Astrocyte of the cerebellum (primary cell): ENCODE measurements around the gene SLC66A2.

Source experiments
- DNase-seq: peaks from one replicate; pipeline ENCODE4 v3.0.0-alpha.2; 2011; ENCODE audit warnings: low read depth
- H3K4me3 ChIP-seq: 2 replicates; pipeline ENCODE4 v1.5.1; 2011; ENCODE audit warnings: mild to moderate bottlenecking, low read depth, low read length, moderate library complexity
- in situ Hi-C: cut with HindIII; loops from 2 replicates; pipeline ENCODE4 v1.10.0; 2017; ENCODE audit warnings: low sequenced_read_pairs
- TF ChIP-seq, protein P1 (sequence below): IDR thresholded peaks from 2 replicates; pipeline ENCODE4 v1.5.1; 2012; ENCODE audit warnings: low read length, low read depth, moderate library complexity, mild to moderate bottlenecking; ENCODE audit errors: missing control alignments

SLC66A2 gene

GRCh38 chr18:79876497-79876896 lies 75.0 kb downstream of the SLC66A2 start:
- in situ Hi-C loops: loop anchor here (5.0 kb wide), 1 partner anchor 49 kb away; no protein-coding TSS in a partner anchor
- H3K4me3 ChIP-seq: no peak overlapping the region
- DNase-seq: no peak
- TF ChIP-seq, protein P1, sequence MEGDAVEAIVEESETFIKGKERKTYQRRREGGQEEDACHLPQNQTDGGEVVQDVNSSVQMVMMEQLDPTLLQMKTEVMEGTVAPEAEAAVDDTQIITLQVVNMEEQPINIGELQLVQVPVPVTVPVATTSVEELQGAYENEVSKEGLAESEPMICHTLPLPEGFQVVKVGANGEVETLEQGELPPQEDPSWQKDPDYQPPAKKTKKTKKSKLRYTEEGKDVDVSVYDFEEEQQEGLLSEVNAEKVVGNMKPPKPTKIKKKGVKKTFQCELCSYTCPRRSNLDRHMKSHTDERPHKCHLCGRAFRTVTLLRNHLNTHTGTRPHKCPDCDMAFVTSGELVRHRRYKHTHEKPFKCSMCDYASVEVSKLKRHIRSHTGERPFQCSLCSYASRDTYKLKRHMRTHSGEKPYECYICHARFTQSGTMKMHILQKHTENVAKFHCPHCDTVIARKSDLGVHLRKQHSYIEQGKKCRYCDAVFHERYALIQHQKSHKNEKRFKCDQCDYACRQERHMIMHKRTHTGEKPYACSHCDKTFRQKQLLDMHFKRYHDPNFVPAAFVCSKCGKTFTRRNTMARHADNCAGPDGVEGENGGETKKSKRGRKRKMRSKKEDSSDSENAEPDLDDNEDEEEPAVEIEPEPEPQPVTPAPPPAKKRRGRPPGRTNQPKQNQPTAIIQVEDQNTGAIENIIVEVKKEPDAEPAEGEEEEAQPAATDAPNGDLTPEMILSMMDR: no peak

DNA sequence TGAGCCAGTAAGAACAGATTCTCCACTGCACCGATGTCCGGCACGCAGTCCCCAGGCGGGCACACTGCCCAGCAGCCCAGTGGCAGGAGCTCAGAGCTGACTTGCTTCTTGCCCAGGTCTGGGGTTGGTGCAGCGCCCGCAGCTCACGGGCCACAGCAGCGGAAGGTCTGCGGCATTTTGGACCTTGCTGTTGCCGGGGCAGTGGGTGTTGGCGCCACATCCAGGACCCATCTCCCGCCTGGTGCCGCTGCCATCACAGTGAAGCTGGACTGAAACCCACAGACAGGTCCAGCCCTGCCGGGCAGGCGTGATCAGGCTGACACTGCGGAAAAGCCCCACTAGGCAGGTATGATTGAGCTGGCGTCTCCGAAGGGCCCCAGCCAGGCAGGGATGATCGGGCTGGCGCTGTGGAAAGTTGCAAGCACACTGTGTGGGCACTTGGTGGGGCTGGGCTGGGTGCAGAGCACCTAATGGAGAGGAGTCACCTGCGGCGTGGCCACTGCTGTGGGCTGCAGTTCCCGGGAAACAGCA lies 75.5 kb downstream of the SLC66A2 start:
- DNase-seq: no peak
- TF ChIP-seq, protein P1: no peak
- H3K4me3 ChIP-seq: no peak overlapping the region
- in situ Hi-C loops: loop anchor here (5.0 kb wide), 1 partner anchor 49 kb away; no protein-coding TSS in a partner anchor

- no peak for DNase-seq
- TF ChIP-seq, protein P1: no peak
- in situ Hi-C loops: loop anchor here (5.0 kb wide), 1 partner anchor 48 kb away; no protein-coding TSS in a partner anchor
- no peak overlapping the region for H3K4me3 ChIP-seq
These were observed 75.9 kb downstream of the SLC66A2 start for GRCh38 chr18:79875531-79875919.

DNA sequence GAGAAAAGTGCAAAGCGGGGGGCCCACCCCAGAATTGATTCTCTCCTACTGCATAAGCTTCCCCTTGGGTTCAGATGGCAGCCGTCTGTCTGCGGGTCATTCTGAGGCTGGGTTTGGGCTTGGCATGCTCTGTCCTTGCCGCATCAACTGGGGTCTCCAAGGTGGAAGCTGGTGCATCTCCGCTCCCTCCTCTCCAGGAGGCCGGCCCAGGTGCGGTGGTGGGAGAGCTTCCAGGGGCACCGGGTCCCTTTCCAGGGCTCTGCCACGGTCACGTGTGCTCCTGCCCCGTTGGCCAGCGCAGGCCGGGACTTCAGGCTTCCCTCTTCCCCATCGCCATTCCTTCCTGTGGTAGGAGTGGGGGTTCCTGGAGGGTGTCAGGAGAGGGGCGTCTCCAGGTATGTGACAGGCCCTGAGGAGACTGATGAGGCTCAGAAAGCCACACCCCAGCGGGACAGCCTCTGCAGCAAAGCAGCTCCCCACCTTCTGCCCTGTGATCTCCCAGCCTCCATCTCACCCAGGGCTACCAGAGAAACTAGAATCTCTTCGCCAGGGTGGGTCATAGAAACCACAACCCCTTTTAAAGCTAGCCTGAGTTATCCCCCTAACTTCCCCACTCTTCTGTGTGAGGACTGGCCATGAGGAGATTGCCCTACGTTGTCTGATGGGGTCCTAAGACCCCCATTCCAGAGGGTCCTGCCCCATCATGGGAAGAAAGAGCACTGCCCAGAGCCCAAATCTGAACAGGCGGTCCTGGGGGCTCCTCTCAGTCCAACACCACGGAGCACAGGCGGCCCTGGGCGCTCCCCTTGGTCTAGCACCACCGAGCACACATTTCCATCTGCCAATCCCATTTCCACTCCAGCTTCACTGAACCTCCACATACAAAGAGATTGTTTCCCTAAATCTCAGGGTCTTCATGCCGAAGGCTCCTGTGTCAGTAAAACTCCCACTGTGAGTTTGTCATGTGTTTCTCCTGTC lies 76.6 kb downstream of the SLC66A2 start:
- no peak overlapping the region for H3K4me3 ChIP-seq
- in situ Hi-C loops: loop anchor here (5.0 kb wide), 1 partner anchor 48 kb away; no protein-coding TSS in a partner anchor
- TF ChIP-seq, protein P1: no peak
- DNase-seq: no peak

GRCh38 chr18:79873449-79874110 lies 77.9 kb downstream of the SLC66A2 start:
- H3K4me3 ChIP-seq: no peak overlapping the region
- TF ChIP-seq, protein P1: no peak
- in situ Hi-C loops: no loop called here
- no peak for DNase-seq
